Dermis microvascular lymphatic vessel endothelial cell (primary cell): ENCODE data around the gene DBP. TPM values are rescaled to one million over a fixed set of nuclear protein-coding genes. Genes with fewer than 3 reads are reported as not detected.
"Not testable (repeated sequence)": the region's sequence is repeated elsewhere in the genome, so short reads cannot be mapped to it uniquely, and the experiment has no call there.

Experiments
- DNase-seq, 2 donors: peaks; one replicate each; pipeline versions ENCODE4 v3.0.0 to v3.0.0-alpha.2; 2010; ENCODE audit warnings: low read depth in 2 of 2
- total RNA-seq: library from RNA; depleted of rRNA; stranded (reverse); fragments of >200 nt; gene quantifications from 2 replicates; pipeline ENCODE4 v1.2.1, GENCODE V29; 2014

The DBP gene
- total RNA-seq, 1 donor from 2014 or later = 1.4 TPM

GRCh38 chr19:48639483-48640375, 2.5 kb upstream of the DBP start:
- no peak for DNase-seq

- DNase-seq = no peak
Observed at GRCh38 chr19:48638831-48639381, 1.7 kb upstream of the DBP start.

- DNase-seq = peak; percentile 93 to 95
Observed at GRCh38 chr19:48637948-48638830, 1.0 kb upstream of the DBP start.

GRCh38 chr19:48637449-48637947, 319 bp upstream of the DBP start:
- peak; percentile 94 to 98 for DNase-seq

GRCh38 chr19:48635966-48636858, 967 bp downstream of the DBP start:
- no peak for DNase-seq

GRCh38 chr19:48635263-48635965, 1.8 kb downstream of the DBP start:
- peak in 1 of 2 donors; percentile 66 for DNase-seq

- DNase-seq = peak; percentile 88 to 95
Observed at GRCh38 chr19:48634424-48635262, 2.5 kb downstream of the DBP start.

- DNase-seq = no peak
Observed at GRCh38 chr19:48634036-48634342, 3.2 kb downstream of the DBP start.

- no peak for DNase-seq
Observed at GRCh38 chr19:48633148-48634035, 3.8 kb downstream of the DBP start.

- no peak for DNase-seq
Observed at GRCh38 chr19:48632692-48633147, 4.5 kb downstream of the DBP start.

- DNase-seq = not testable (repeated sequence)
Observed at GRCh38 chr19:48632286-48632685, 4.9 kb downstream of the DBP start.

GRCh38 chr19:48631225-48631624, 6.0 kb downstream of the DBP start:
- no peak for DNase-seq

GRCh38 chr19:48630296-48631063, 6.7 kb downstream of the DBP start:
- DNase-seq = peak in 1 of 2 donors; percentile 77

- DNase-seq = peak; percentile 74 to 86
Observed at GRCh38 chr19:48629599-48630295, 7.4 kb downstream of the DBP start.

GRCh38 chr19:48629297-48629598, 7.9 kb downstream of the DBP start:
- DNase-seq = no peak

GRCh38 chr19:48628486-48629296, 8.5 kb downstream of the DBP start:
- DNase-seq = no peak
